Effector CD8-positive, alpha-beta T cell (primary cell): ENCODE data around the gene CCDC63.
"Not testable (repeated sequence)": the region's sequence is repeated elsewhere in the genome, so short reads cannot be mapped to it uniquely, and the experiment has no call there.

Source experiments
- DNase-seq: peaks from one replicate; lab custom pipeline; 2025; lab: John Stamatoyannopoulos, UW

Gene CCDC63

GRCh38 chr12:110923192-110923591 is 76.4 kb downstream of the CCDC63 start:
- no peak for DNase-seq

- no peak for DNase-seq
These were observed 77.0 kb downstream of the CCDC63 start for GRCh38 chr12:110923692-110924334.

DNA sequence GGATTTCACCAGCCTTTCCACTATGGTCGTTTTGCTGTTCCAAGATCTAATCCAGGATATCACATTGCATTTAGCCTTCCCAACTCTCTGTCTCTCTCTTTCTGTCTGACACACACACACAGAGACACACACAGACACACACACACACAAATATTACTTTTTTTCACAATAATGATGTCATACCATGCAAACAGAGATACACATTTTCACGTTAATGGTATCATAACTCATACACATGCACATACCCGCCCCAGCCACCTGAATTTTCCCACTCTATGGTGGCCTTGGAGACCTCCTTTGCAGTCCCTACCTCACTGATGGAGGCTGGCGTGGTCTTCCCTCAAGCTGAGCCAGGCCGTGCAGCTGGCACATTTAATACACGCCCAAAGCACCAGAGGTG is 80.8 kb downstream of the CCDC63 start:
- no peak for DNase-seq

DNA sequence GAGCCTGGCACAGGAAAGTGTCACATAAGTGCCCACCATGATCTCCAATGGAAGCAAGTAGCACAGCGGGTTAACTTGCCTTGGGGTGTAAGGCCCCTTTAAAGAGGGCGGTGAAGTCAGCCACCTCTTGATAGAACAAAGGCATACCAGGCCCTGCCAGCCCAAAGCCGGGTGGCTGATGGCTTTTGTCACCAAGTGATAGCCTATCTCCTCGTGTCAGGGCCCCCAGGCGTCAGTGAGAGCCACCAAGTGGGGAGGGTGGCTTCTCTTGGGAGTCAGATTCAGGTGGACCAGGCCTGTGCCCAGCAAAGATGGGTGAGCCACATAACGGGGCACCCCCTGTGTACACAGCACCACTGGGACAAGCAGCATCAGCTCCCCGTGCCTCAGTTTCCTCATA is 81.9 kb downstream of the CCDC63 start:
- DNase-seq, result no peak

GRCh38 chr12:110929818-110930217 is 83.0 kb downstream of the CCDC63 start:
- DNase-seq, result no peak

- DNase-seq, result no peak
These were observed 83.8 kb downstream of the CCDC63 start for GRCh38 chr12:110930348-110931314.

- no peak for DNase-seq
These were observed 84.5 kb downstream of the CCDC63 start for GRCh38 chr12:110931315-110931728.

DNA sequence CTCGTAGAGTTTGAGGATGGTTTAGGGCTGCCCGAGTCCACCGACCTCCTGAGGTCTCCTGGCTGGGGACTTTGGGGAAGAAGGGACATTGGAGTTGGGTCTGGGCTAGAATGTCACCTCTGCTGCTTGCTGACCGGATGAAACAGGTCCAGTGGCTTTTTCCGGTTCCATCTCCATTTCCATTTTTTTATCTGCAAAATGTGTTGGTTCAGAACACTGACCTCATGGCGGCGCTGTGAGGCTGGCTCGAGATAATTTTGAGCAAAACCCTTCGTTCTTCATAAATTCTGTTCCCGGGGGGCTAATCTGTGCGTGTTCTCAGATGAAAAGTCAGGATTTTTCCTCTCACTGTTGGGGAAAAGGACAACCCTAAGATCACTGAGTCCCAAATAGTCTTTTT is 85.3 kb downstream of the CCDC63 start:
- DNase-seq, result no peak

GRCh38 chr12:110933326-110933974 is 86.7 kb downstream of the CCDC63 start:
- DNase-seq, result no peak

GRCh38 chr12:110934093-110934852 is 87.5 kb downstream of the CCDC63 start:
- DNase-seq, result no peak

DNA sequence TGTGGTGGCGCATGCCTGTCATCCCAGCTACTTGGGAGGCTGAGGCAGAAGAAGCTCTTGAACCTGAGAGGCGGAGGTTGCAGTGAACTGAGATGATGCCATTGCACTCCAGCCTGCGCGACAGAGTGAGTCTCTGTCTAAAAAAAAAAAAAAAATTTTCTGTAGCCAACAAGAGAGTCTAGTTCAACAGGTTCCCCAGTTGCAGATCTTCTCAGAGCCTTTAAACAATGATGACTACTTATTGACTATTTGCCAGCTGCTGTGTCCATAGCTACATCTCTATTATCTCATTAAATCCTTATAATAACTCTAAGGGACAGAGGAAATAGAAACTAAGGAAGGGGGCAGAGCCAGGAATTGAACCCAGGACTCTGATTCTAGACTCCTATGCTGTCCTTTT is 88.8 kb downstream of the CCDC63 start:
- no peak for DNase-seq

GRCh38 chr12:110936367-110937103 is 89.7 kb downstream of the CCDC63 start:
- DNase-seq, result no peak

- DNase-seq, result peak; percentile 34
These were observed 90.4 kb downstream of the CCDC63 start for GRCh38 chr12:110937104-110937641.

- no peak for DNase-seq
These were observed 93.5 kb downstream of the CCDC63 start for GRCh38 chr12:110940296-110940695.

GRCh38 chr12:110940933-110941332 is 94.1 kb downstream of the CCDC63 start:
- DNase-seq, result no peak

GRCh38 chr12:110941391-110941790 is 94.6 kb downstream of the CCDC63 start:
- no peak for DNase-seq

DNA sequence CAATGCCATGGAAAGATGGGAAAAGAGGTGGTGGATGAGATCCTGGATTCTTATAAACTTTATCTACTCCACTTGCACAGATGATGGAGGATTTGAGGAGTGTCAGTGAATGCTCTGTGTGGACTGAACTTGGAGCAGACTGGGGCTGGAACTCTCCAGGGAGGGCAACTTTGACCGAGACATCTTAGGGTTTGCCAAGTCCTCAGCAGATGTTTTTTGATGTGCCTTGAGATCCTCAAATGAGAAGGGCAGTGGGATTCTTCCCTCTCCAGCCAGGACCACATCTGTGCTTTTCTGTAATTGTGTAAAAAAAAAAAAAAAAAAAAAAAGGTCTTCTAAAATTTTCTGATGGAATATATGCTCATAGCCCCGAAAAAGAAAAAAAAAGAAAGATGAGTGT is 96.6 kb downstream of the CCDC63 start:
- no peak for DNase-seq

GRCh38 chr12:110948041-110948440 is 101.3 kb downstream of the CCDC63 start:
- no peak for DNase-seq

GRCh38 chr12:110950466-110950865 is 103.7 kb downstream of the CCDC63 start:
- DNase-seq, result not testable (repeated sequence)

GRCh38 chr12:110950867-110951266 is 104.1 kb downstream of the CCDC63 start:
- not testable (repeated sequence) for DNase-seq
